ENCODE measurements around the gene PCNX1. TPM values are rescaled to one million over a fixed set of nuclear protein-coding genes. Genes with fewer than 3 reads are reported as not detected.

The PCNX1 gene
- total RNA-seq, 6 donors from 2014 or later: 38.4 to 98.5 (median 65.4) TPM

GRCh38 chr14:70999117-70999516 lies 91.9 kb downstream of the PCNX1 start:
- Histone ChIP-seq H3K27ac (peak overlapping the region in 2 of 4 donors; percentile 4 to 30), H3K36me3 (peaks cover 0 to 12% (median 2%) of the 10 kb centered on the region in 4 donors), H3K4me1 (no peaks in the 10 kb centered on the region), H3K9me3 (no peaks in the 10 kb centered on the region), H3K27me3 (no peaks in the 10 kb centered on the region), H3K4me3 (no peak overlapping the region)
- no peak for DNase-seq
- 76 to 86% methylated on average over 1 of the region's 1 CpG for WGBS, 2 donors
- no peak for ATAC-seq (ENCODE audit: low FRiP score in 2 of 2)
- no peak for TF ChIP-seq POLR2AphosphoS5 (IDR thresholded peaks at IDR 0.05)
- no peak for TF ChIP-seq POLR2A (IDR thresholded peaks at IDR 0.05)
- TF ChIP-seq CTCF (IDR thresholded peaks at IDR 0.05): no peak
- TF ChIP-seq EP300 (IDR thresholded peaks at IDR 0.05): no peak

GRCh38 chr14:71000091-71000490 lies 92.8 kb downstream of the PCNX1 start:
- peaks cover 0 to 22% (median 2%) of the 10 kb centered on the region in 4 donors for H3K36me3 ChIP-seq
- no peak overlapping the region for H3K4me3 ChIP-seq
- TF ChIP-seq POLR2A (IDR thresholded peaks at IDR 0.05): no peak
- no peak for TF ChIP-seq EP300 (IDR thresholded peaks at IDR 0.05)
- TF ChIP-seq POLR2AphosphoS5 (IDR thresholded peaks at IDR 0.05): no peak
- no peak for TF ChIP-seq CTCF (IDR thresholded peaks at IDR 0.05)
- H3K27ac ChIP-seq: no peak overlapping the region
- no peaks in the 10 kb centered on the region for H3K9me3 ChIP-seq
- H3K4me1 ChIP-seq: no peaks in the 10 kb centered on the region
- DNase-seq (no peak), ATAC-seq (ENCODE audit: low FRiP score in 2 of 2) (no peak)
- WGBS, 2 donors: 88 to 89% methylated on average over 2 of the region's 2 CpGs
- no peaks in the 10 kb centered on the region for H3K27me3 ChIP-seq

DNA sequence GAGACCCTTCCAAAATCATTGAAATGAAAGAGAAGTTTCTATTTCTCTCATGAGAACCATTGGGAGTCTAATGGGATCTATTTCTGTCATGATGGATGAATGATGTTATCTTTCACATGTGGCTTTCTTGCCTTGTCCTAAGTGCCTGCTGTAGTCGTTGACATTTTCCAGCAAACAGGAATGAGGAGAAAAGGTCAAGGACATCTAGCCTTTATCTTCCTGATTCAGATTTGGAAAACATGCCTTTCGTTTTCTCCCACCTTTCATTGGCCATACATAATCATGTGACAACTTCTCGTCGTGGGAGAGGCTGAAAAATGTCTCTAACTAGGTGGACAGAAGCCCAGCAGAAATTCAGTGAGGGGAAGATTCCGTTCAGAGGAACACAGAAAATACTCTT lies 94.5 kb downstream of the PCNX1 start:
- H3K36me3 ChIP-seq: peaks cover 0 to 13% (median 0%) of the 10 kb centered on the region in 4 donors
- no peaks in the 10 kb centered on the region for H3K9me3 ChIP-seq
- no peaks in the 10 kb centered on the region for H3K4me1 ChIP-seq
- DNase-seq (no peak), ATAC-seq (ENCODE audit: low FRiP score in 2 of 2) (no peak)
- no peaks in the 10 kb centered on the region for H3K27me3 ChIP-seq
- H3K4me3 ChIP-seq: no peak overlapping the region
- TF ChIP-seq EP300 (IDR thresholded peaks at IDR 0.05) (no peak), CTCF (IDR thresholded peaks at IDR 0.05) (no peak), POLR2AphosphoS5 (IDR thresholded peaks at IDR 0.05) (no peak), POLR2A (IDR thresholded peaks at IDR 0.05) (no peak)
- WGBS, 2 donors: 80 to 82% methylated on average over 5 of the region's 5 CpGs
- no peak overlapping the region for H3K27ac ChIP-seq

DNA sequence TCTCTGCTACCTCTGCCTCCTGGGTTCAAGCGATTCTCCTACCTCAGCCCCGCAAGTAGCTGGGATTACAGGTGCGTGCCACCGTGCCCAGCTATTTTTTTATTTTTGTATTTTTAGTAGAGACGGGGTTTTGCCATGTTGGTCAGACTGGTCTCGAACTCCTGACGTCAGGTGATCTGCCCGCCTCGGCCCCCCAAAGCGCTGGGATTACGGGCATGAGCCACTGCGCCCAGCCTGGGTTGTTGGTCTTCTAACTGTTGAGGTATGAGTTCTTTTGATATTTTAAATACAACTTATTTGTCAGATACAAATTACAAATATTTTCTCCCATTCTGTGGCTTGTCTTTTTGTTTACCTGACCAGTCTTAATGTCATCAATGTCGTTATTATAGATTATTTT lies 95.9 kb downstream of the PCNX1 start:
- Histone ChIP-seq H3K36me3 (peaks cover 0 to 13% (median 0%) of the 10 kb centered on the region in 4 donors), H3K9me3 (no peaks in the 10 kb centered on the region), H3K27ac (no peak overlapping the region), H3K27me3 (no peaks in the 10 kb centered on the region), H3K4me1 (no peaks in the 10 kb centered on the region), H3K4me3 (no peak overlapping the region)
- 96 to 98% methylated on average over 12 to 13 of the region's 13 CpGs for WGBS, 2 donors
- TF ChIP-seq EP300 (IDR thresholded peaks at IDR 0.05): no peak
- no peak for ATAC-seq (ENCODE audit: low FRiP score in 2 of 2)
- peak in 1 of 2 donors; percentile 44 for DNase-seq

DNA sequence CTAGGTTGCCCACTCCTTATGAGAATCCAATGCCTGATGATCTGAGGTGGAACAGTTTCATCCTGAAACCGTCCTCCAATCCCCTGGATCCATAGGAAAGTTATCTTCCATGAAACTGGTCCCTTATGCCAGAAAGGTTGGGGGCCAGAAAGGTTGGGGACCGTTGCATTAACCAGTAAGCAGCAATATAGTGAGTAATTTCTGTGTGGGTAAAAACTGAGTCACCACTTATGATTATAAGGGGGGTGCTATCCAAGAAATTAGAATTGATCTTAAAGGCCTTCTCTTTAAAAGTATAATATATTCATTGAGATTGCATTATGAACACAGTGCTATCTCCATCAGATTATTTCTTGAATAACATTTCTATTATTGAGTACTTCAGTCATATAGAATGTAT lies 97.2 kb downstream of the PCNX1 start:
- Histone ChIP-seq H3K4me1 (no peaks in the 10 kb centered on the region), H3K27ac (no peak overlapping the region), H3K9me3 (no peaks in the 10 kb centered on the region), H3K4me3 (no peak overlapping the region), H3K36me3 (peaks cover 0 to 13% (median 0%) of the 10 kb centered on the region in 4 donors), H3K27me3 (no peaks in the 10 kb centered on the region)
- ATAC-seq (ENCODE audit: low FRiP score in 2 of 2): no peak
- WGBS, 2 donors: 81 to 100% methylated on average over 2 of the region's 2 CpGs
- TF ChIP-seq POLR2AphosphoS5 (IDR thresholded peaks at IDR 0.05) (no peak), EP300 (IDR thresholded peaks at IDR 0.05) (no peak), POLR2A (IDR thresholded peaks at IDR 0.05) (no peak), CTCF (IDR thresholded peaks at IDR 0.05) (no peak)
- no peak for DNase-seq
